DMS153 (cell line): Measurements from ENCODE around the gene HBA2.
"Not testable (repeated sequence)": the region's sequence is repeated elsewhere in the genome, so short reads cannot be mapped to it uniquely, and the experiment has no call there.

ENCODE experiments used
- DNase-seq: peaks from one replicate; lab custom pipeline; 2025; lab: John Stamatoyannopoulos, UW

The HBA2 gene

GRCh38 chr16:194516-194915, 21.8 kb downstream of the HBA2 start:
- no peak for DNase-seq

- DNase-seq = no peak
These were observed 27.7 kb downstream of the HBA2 start for GRCh38 chr16:200388-200787.

GRCh38 chr16:203246-203645, 30.6 kb downstream of the HBA2 start:
- no peak for DNase-seq

- DNase-seq = not testable (repeated sequence)
These were observed 31.4 kb downstream of the HBA2 start for GRCh38 chr16:204046-204445.

- DNase-seq = not testable (repeated sequence)
These were observed 36.7 kb downstream of the HBA2 start for GRCh38 chr16:209359-209758.

- DNase-seq = not testable (repeated sequence)
These were observed 39.0 kb downstream of the HBA2 start for GRCh38 chr16:211631-212180.

GRCh38 chr16:212999-213398, 40.3 kb downstream of the HBA2 start:
- DNase-seq = no peak

- DNase-seq = no peak
These were observed 47.3 kb downstream of the HBA2 start for GRCh38 chr16:220021-220420.
